ENCODE results near the gene MAGI1. TPM values are rescaled to one million over a fixed set of nuclear protein-coding genes. Genes with fewer than 3 reads are reported as not detected.

Gene MAGI1
- total and polyA plus RNA-seq, 2 donors (not counting 1 experiment from before 2014, with no cell fraction given) = 15.7 to 23.7 TPM

- Histone ChIP-seq H3K4me3 (replicated peaks in 1 of 4; ENCODE audit: control extremely low read depth in 1 of 4, insufficient read depth in 1 of 4, low read depth in 3 of 4, low read length in 4 of 4) (no peak overlapping the region), H4K20me1 (ENCODE audit: control insufficient read depth, extremely low read depth, insufficient read depth, low read length) (peaks cover 3% of the 10 kb centered on the region), H2AFZ (ENCODE audit: low read length) (no peak overlapping the region), H3K9ac (ENCODE audit: insufficient read depth, low read length) (no peak overlapping the region), H3K4me2 (ENCODE audit: extremely low read depth, insufficient read depth, low read length) (no peak overlapping the region), H3K9me3 (ENCODE audit: control insufficient read depth, insufficient read depth, low read depth, low read length) (no peaks in the 10 kb centered on the region), H3K27me3 (ENCODE audit: control insufficient read depth, insufficient read depth, low read length) (no peaks in the 10 kb centered on the region), H3K4me1 (ENCODE audit: control insufficient read depth, extremely low read depth, insufficient read depth, low read length) (no peaks in the 10 kb centered on the region), H3K79me2 (ENCODE audit: control insufficient read depth, insufficient read depth, low read length) (no peaks in the 10 kb centered on the region), H3K27ac (ENCODE audit: insufficient read depth, low read length) (no peak overlapping the region), H3K36me3 (ENCODE audit: control insufficient read depth, insufficient read depth, low read length) (no peaks in the 10 kb centered on the region)
- TF ChIP-seq CTCF (conservative IDR thresholded peaks at IDR 0.05 in 1 of 2, IDR thresholded peaks at IDR 0.05 in 1 of 2; ENCODE audit: low read depth in 1 of 2, low read length in 2 of 2) = no peak
- TF ChIP-seq EZH2 (IDR thresholded peaks at IDR 0.05; ENCODE audit: low read length, missing control alignments) = no peak
- no peak for DNase-seq (ENCODE audit: low read depth in 2 of 2)
Observed at GRCh38 chr3:65650247-65650646, 388.5 kb downstream of the MAGI1 start.

DNA sequence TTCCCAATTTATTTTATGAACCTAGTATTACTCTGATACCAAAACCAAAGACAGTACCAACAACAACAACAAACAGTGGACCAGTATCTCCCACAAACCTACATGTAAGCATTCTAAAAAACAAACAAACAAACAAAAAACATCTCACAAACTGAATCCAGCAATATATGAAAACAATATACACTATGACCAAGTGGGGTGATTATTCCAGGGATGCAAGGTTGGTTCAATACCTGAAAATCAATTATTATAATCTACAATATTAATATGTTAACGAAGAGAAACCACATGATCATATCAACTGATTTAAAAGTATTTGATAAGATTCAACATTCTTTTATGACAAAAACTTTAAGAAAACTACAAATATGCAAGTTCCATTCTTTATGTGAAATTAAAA lies 391.3 kb downstream of the MAGI1 start:
- Histone ChIP-seq H4K20me1 (ENCODE audit: control insufficient read depth, extremely low read depth, insufficient read depth, low read length) (peaks cover 3% of the 10 kb centered on the region), H3K9ac (ENCODE audit: insufficient read depth, low read length) (no peak overlapping the region), H3K27ac (ENCODE audit: insufficient read depth, low read length) (no peak overlapping the region), H3K27me3 (ENCODE audit: control insufficient read depth, insufficient read depth, low read length) (no peaks in the 10 kb centered on the region), H3K9me3 (ENCODE audit: control insufficient read depth, insufficient read depth, low read depth, low read length) (no peaks in the 10 kb centered on the region), H3K79me2 (ENCODE audit: control insufficient read depth, insufficient read depth, low read length) (no peaks in the 10 kb centered on the region), H2AFZ (ENCODE audit: low read length) (no peak overlapping the region), H3K36me3 (ENCODE audit: control insufficient read depth, insufficient read depth, low read length) (no peaks in the 10 kb centered on the region), H3K4me3 (replicated peaks in 1 of 4; ENCODE audit: control extremely low read depth in 1 of 4, insufficient read depth in 1 of 4, low read depth in 3 of 4, low read length in 4 of 4) (no peak overlapping the region), H3K4me1 (ENCODE audit: control insufficient read depth, extremely low read depth, insufficient read depth, low read length) (no peaks in the 10 kb centered on the region), H3K4me2 (ENCODE audit: extremely low read depth, insufficient read depth, low read length) (no peak overlapping the region)
- DNase-seq (ENCODE audit: low read depth in 2 of 2) = no peak
- TF ChIP-seq EZH2 (IDR thresholded peaks at IDR 0.05; ENCODE audit: low read length, missing control alignments) = no peak
- TF ChIP-seq CTCF (conservative IDR thresholded peaks at IDR 0.05 in 1 of 2, IDR thresholded peaks at IDR 0.05 in 1 of 2; ENCODE audit: low read depth in 1 of 2, low read length in 2 of 2) = no peak

GRCh38 chr3:65642883-65643282 lies 395.8 kb downstream of the MAGI1 start:
- H3K36me3 ChIP-seq (ENCODE audit: control insufficient read depth, insufficient read depth, low read length) = no peaks in the 10 kb centered on the region
- no peak overlapping the region for H3K9ac ChIP-seq (ENCODE audit: insufficient read depth, low read length)
- H2AFZ ChIP-seq (ENCODE audit: low read length) = no peak overlapping the region
- H3K9me3 ChIP-seq (ENCODE audit: control insufficient read depth, insufficient read depth, low read depth, low read length) = no peaks in the 10 kb centered on the region
- H3K79me2 ChIP-seq (ENCODE audit: control insufficient read depth, insufficient read depth, low read length) = no peaks in the 10 kb centered on the region
- no peak overlapping the region for H3K4me3 ChIP-seq (replicated peaks in 1 of 4; ENCODE audit: control extremely low read depth in 1 of 4, insufficient read depth in 1 of 4, low read depth in 3 of 4, low read length in 4 of 4)
- TF ChIP-seq EZH2 (IDR thresholded peaks at IDR 0.05; ENCODE audit: low read length, missing control alignments) (no peak), CTCF (conservative IDR thresholded peaks at IDR 0.05 in 1 of 2, IDR thresholded peaks at IDR 0.05 in 1 of 2; ENCODE audit: low read depth in 1 of 2, low read length in 2 of 2) (no peak)
- H3K27me3 ChIP-seq (ENCODE audit: control insufficient read depth, insufficient read depth, low read length) = no peaks in the 10 kb centered on the region
- H3K4me2 ChIP-seq (ENCODE audit: extremely low read depth, insufficient read depth, low read length) = no peak overlapping the region
- H3K27ac ChIP-seq (ENCODE audit: insufficient read depth, low read length) = no peak overlapping the region
- DNase-seq (ENCODE audit: low read depth in 2 of 2) = no peak
- no peaks in the 10 kb centered on the region for H3K4me1 ChIP-seq (ENCODE audit: control insufficient read depth, extremely low read depth, insufficient read depth, low read length)
- peaks cover 3% of the 10 kb centered on the region for H4K20me1 ChIP-seq (ENCODE audit: control insufficient read depth, extremely low read depth, insufficient read depth, low read length)
